WTC11 (cell line): ENCODE measurements around the gene CHRNA1. TPM values are rescaled to one million over a fixed set of nuclear protein-coding genes. Genes with fewer than 3 reads are reported as not detected.

Source experiments
- ATAC-seq: fragments of 200-7000 bp; cut with Tn5 transposase; 2 replicates; pipeline ENCODE4 v1.10.0; 2021; ENCODE audit warnings: mild to moderate bottlenecking, moderate library complexity
- CTCF ChIA-PET: fragments of 300-600 bp; sonication (Branson Sonifier 250); formaldehyde crosslinking; loops from one replicate; lab custom pipeline; 2021; ENCODE audit warnings: antibody characterized with exemption; lab: Charles Lee
- POLR2A ChIA-PET: fragments of 350-600 bp; sonication (Branson Sonifier 250); formaldehyde crosslinking; loops from one replicate; lab custom pipeline; 2021; ENCODE audit warnings: antibody characterized with exemption; lab: Charles Lee
- DNase-seq: peaks from one replicate; pipeline ENCODE4 v3.0.0; 2021; ENCODE audit warnings: low spot score
- H3K27ac Mint-ChIP-seq: 2 replicates; pipeline ENCODE4 v1.8.0; 2021; ENCODE audit warnings: mixed read lengths
- H3K27me3 Mint-ChIP-seq: 2 replicates; pipeline ENCODE4 v1.8.0; 2021; ENCODE audit warnings: low read depth, mild to moderate bottlenecking, moderate library complexity, mixed read lengths
- H3K36me3 Mint-ChIP-seq: 2 replicates; pipeline ENCODE4 v1.8.0; 2021; ENCODE audit warnings: mixed read lengths
- H3K4me1 Mint-ChIP-seq: 2 replicates; pipeline ENCODE4 v1.8.0; 2022; ENCODE audit warnings: mixed read lengths
- H3K4me3 Mint-ChIP-seq: 2 replicates; pipeline ENCODE4 v1.8.0; 2021; ENCODE audit warnings: mild to moderate bottlenecking, moderate library complexity, mixed read lengths
- H3K9me3 Mint-ChIP-seq: 2 replicates; pipeline ENCODE4 v1.8.0; 2021; ENCODE audit warnings: mixed read lengths
- ATF2 ChIP-seq: sonication (generic); formaldehyde crosslinking; IDR thresholded peaks from 2 replicates; pipeline ENCODE4 v1.8.1; 2022; ENCODE audit warnings: low read depth, missing genetic modification reagents, borderline replicate concordance
- CREB1 ChIP-seq: sonication (generic); formaldehyde crosslinking; IDR thresholded peaks from 2 replicates; pipeline ENCODE4 v1.8.0; 2023; ENCODE audit warnings: mild to moderate bottlenecking, missing genetic modification reagents
- ERG ChIP-seq: fragments of 250-450 bp; sonication (Bioruptor Pico); IDR thresholded peaks from 2 replicates; pipeline ENCODE4 v1.8.0; 2021; ENCODE audit warnings: mild to moderate bottlenecking
- ESRRA ChIP-seq: sonication (generic); formaldehyde crosslinking; IDR thresholded peaks from 2 replicates; pipeline ENCODE4 v1.8.1; 2022; ENCODE audit warnings: mild to moderate bottlenecking, missing genetic modification reagents, borderline replicate concordance
- ETV6 ChIP-seq: sonication (generic); formaldehyde crosslinking; IDR thresholded peaks from 2 replicates; pipeline ENCODE4 v1.8.1; 2022; ENCODE audit warnings: mild to moderate bottlenecking, missing genetic modification reagents
- GABPB1 ChIP-seq: sonication (generic); formaldehyde crosslinking; IDR thresholded peaks from 2 replicates; pipeline ENCODE4 v1.8.1; 2023; ENCODE audit warnings: mild to moderate bottlenecking, missing genetic modification reagents
- OVOL2 ChIP-seq: fragments of 250-450 bp; sonication (Bioruptor Pico); IDR thresholded peaks from 2 replicates; pipeline ENCODE4 v1.9.0; 2021; ENCODE audit warnings: mild to moderate bottlenecking, borderline replicate concordance
- PRDM15 ChIP-seq: sonication (generic); formaldehyde crosslinking; IDR thresholded peaks from 2 replicates; pipeline ENCODE4 v1.8.0; 2022; ENCODE audit warnings: missing genetic modification reagents
- STAT6 ChIP-seq: sonication (generic); formaldehyde crosslinking; conservative IDR thresholded peaks from 2 replicates; pipeline ENCODE4 v1.8.1; 2023; ENCODE audit warnings: mild to moderate bottlenecking, low read depth, missing genetic modification reagents, moderate library complexity
- TEAD4 ChIP-seq: sonication (generic); formaldehyde crosslinking; IDR thresholded peaks from 2 replicates; pipeline ENCODE4 v1.8.0; 2022; ENCODE audit warnings: mild to moderate bottlenecking, missing genetic modification reagents
- USF1 ChIP-seq: sonication (generic); formaldehyde crosslinking; IDR thresholded peaks from 2 replicates; pipeline ENCODE4 v1.8.0; 2022; ENCODE audit warnings: mild to moderate bottlenecking, missing genetic modification reagents
- ZMAT4 ChIP-seq: fragments of 250-450 bp; sonication (Bioruptor Pico); IDR thresholded peaks from 2 replicates; pipeline ENCODE4 v1.9.0; 2021; ENCODE audit warnings: mild to moderate bottlenecking
- ZNF121 ChIP-seq: sonication (generic); formaldehyde crosslinking; IDR thresholded peaks from 2 replicates; pipeline ENCODE4 v1.8.0; 2023; ENCODE audit warnings: missing genetic modification reagents
- ZNF219 ChIP-seq: sonication (generic); formaldehyde crosslinking; IDR thresholded peaks from 2 replicates; pipeline ENCODE4 v1.8.0; 2023; ENCODE audit warnings: missing genetic modification reagents, mild to moderate bottlenecking, borderline replicate concordance
- ZNF263 ChIP-seq: sonication (generic); formaldehyde crosslinking; IDR thresholded peaks from 2 replicates; pipeline ENCODE4 v1.8.1; 2022; ENCODE audit warnings: low read depth, mild to moderate bottlenecking, moderate library complexity, missing genetic modification reagents
- ZNF317 ChIP-seq: sonication (generic); formaldehyde crosslinking; IDR thresholded peaks from 2 replicates; pipeline ENCODE4 v1.8.1; 2023; ENCODE audit warnings: low read depth, mild to moderate bottlenecking, moderate library complexity, missing genetic modification reagents, borderline replicate concordance
- ZNF396 ChIP-seq: fragments of 250-450 bp; sonication (Bioruptor Pico); IDR thresholded peaks from 2 replicates; pipeline ENCODE4 v1.8.0; 2021; ENCODE audit warnings: mild to moderate bottlenecking, moderate library complexity, borderline replicate concordance
- total RNA-seq: library from RNA; stranded (reverse); gene quantifications from 3 replicates; pipeline ENCODE4 v1.2.3, GENCODE V29; 2021

The CHRNA1 gene
- total RNA-seq, 1 experiment from 2014 or later, result not detected

GRCh38 chr2:174798801-174799200, 34.5 kb upstream of the CHRNA1 start:
- ATAC-seq (peak; percentile 14; the same call in 1 of the 2 replicates), DNase-seq (no peak)
- no peak overlapping the region for H3K27ac Mint-ChIP-seq
- no peak overlapping the region for H3K4me3 Mint-ChIP-seq
- H3K27me3 Mint-ChIP-seq, result no peaks in the 10 kb centered on the region
- peaks cover 45% of the 10 kb centered on the region for H3K4me1 Mint-ChIP-seq
- TF ChIP-seq ZNF317 (no peak), ZNF219 (CRISPR knock-in tag) (no peak), PRDM15 (no peak), STAT6 (CRISPR knock-in tag) (no peak), ATF2 (CRISPR knock-in tag) (no peak), ZNF121 (CRISPR knock-in tag) (no peak), GABPB1 (no peak), CREB1 (no peak), USF1 (CRISPR knock-in tag) (no peak), ETV6 (no peak), OVOL2 (CRISPR knock-in tag) (no peak), ZNF263 (no peak), ZMAT4 (CRISPR knock-in tag) (no peak), ZNF396 (CRISPR knock-in tag) (no peak), ERG (CRISPR knock-in tag) (no peak), TEAD4 (CRISPR knock-in tag) (no peak), ESRRA (CRISPR knock-in tag) (no peak)
- H3K36me3 Mint-ChIP-seq, result peaks cover 16% of the 10 kb centered on the region
- H3K9me3 Mint-ChIP-seq, result no peaks in the 10 kb centered on the region
- POLR2A ChIA-PET, result interaction anchor here (0.9 kb wide), 1 partner anchor 10 kb away, joined by 3 read pairs; no protein-coding TSS in a partner anchor
- CTCF ChIA-PET, result interaction anchor here (0.6 to 3.0 kb wide), 8 partner anchors 10 to 191 kb away, joined by 3 to 14 read pairs (median 3); no protein-coding TSS in a partner anchor
